PC-9 (cell line): Measurements from ENCODE around the gene OPN3. TPM values are rescaled to one million over a fixed set of nuclear protein-coding genes. Genes with fewer than 3 reads are reported as not detected.

Source experiments
- BruUV-seq: library from RNA; stranded (reverse); fragments of 400-500 nt; replicated peaks from 2 replicates; lab custom pipeline; 2021; lab: Mats Ljungman, UMichigan
- CTCF ChIA-PET: fragments of 300-600 bp; sonication (Branson Sonifier 250); formaldehyde crosslinking; loops from one replicate; lab custom pipeline; 2022; ENCODE audit warnings: antibody characterized with exemption; lab: Charles Lee
- POLR2A ChIA-PET: fragments of 300-600 bp; sonication (Branson Sonifier 250); formaldehyde crosslinking; loops from one replicate; lab custom pipeline; 2022; ENCODE audit warnings: antibody characterized with exemption; ENCODE audit not compliant: unreplicated experiment; lab: Charles Lee
- DNase-seq, 2 experiments: peaks; one replicate each; pipeline versions ENCODE4 v3.0.0 to v3.0.0-alpha.2; 2015 to 2022; ENCODE audit warnings: mixed read lengths in 1 of 2
- H2AFZ ChIP-seq: fragments of 200-600 bp; sonication (generic); 2 replicates; pipeline ENCODE4 v1.8.1; 2017; ENCODE audit warnings: antibody characterized with exemption
- H3F3A ChIP-seq: fragments of 200-600 bp; sonication (generic); 2 replicates; pipeline ENCODE4 v1.8.1; 2017; ENCODE audit warnings: antibody characterized with exemption, mild to moderate bottlenecking, low read depth; ENCODE audit not compliant: insufficient read depth
- H3K27ac ChIP-seq: fragments of 200-600 bp; sonication (generic); 2 replicates; pipeline ENCODE4 v1.6.1; 2016; ENCODE audit warnings: mixed run types
- H3K27me3 ChIP-seq: fragments of 200-600 bp; sonication (generic); 2 replicates; pipeline ENCODE4 v1.6.1; 2016; ENCODE audit warnings: low read depth, mixed run types; ENCODE audit not compliant: insufficient read depth
- H3K36me3 ChIP-seq: fragments of 200-600 bp; sonication (generic); 2 replicates; pipeline ENCODE4 v1.6.1; 2016; ENCODE audit warnings: low read depth, mixed run types
- H3K4me1 ChIP-seq: fragments of 200-600 bp; sonication (generic); replicated peaks from 2 replicates; pipeline ENCODE4 v1.6.1; 2016; ENCODE audit warnings: mixed run types; ENCODE audit not compliant: insufficient read depth
- H3K4me2 ChIP-seq: fragments of 200-600 bp; sonication (generic); 2 replicates; pipeline ENCODE4 v1.6.1; 2017; ENCODE audit warnings: mixed run types
- H3K4me3 ChIP-seq: fragments of 200-600 bp; sonication (generic); 2 replicates; pipeline ENCODE4 v1.6.1; 2016; ENCODE audit warnings: mixed run types
- H3K79me2 ChIP-seq: fragments of 200-600 bp; sonication (generic); 2 replicates; pipeline ENCODE4 v1.6.1; 2017; ENCODE audit warnings: low read depth, mixed run types
- H3K9me2 ChIP-seq: fragments of 200-600 bp; sonication (generic); 2 replicates; pipeline ENCODE4 v1.8.1; 2017; ENCODE audit warnings: mild to moderate bottlenecking; ENCODE audit not compliant: insufficient read depth
- H3K9me3 ChIP-seq: fragments of 200-600 bp; sonication (generic); 2 replicates; pipeline ENCODE4 v1.8.1; 2016; ENCODE audit warnings: low read depth; ENCODE audit not compliant: insufficient read depth
- H4K20me1 ChIP-seq: fragments of 200-600 bp; sonication (generic); 2 replicates; pipeline ENCODE4 v1.8.1; 2017; ENCODE audit not compliant: insufficient read depth
- CTCF ChIP-seq: fragments of 200-600 bp; sonication (generic); conservative IDR thresholded peaks from 2 replicates; pipeline ENCODE4 v1.6.1; 2017; ENCODE audit warnings: mixed run types, antibody characterized with exemption, mild to moderate bottlenecking, moderate library complexity
- EZH2 ChIP-seq: fragments of 200-600 bp; sonication (generic); IDR thresholded peaks from 2 replicates; pipeline ENCODE4 v1.8.0; 2017; ENCODE audit warnings: antibody characterized with exemption, low read depth
- intact Hi-C: fragments of 100-400 bp; cut with micrococcal nuclease; formaldehyde crosslinking; loops from one replicate; pipeline ENCODE4 v1.10.0; 2022; ENCODE audit not compliant: unreplicated experiment
- total RNA-seq: library from RNA; stranded (reverse); gene quantifications from 2 replicates; pipeline ENCODE4 v1.2.3, GENCODE V29; 2021

OPN3 gene
- total RNA-seq, 1 experiment from 2014 or later: 62.7 TPM

GRCh38 chr1:241592273-241592958 lies 47.8 kb downstream of the OPN3 start:
- TF ChIP-seq EZH2 (no peak), CTCF (no peak)
- DNase-seq: peak in 1 of 2 experiments; percentile 87
- H3K27me3 ChIP-seq: no peaks in the 10 kb centered on the region
- H3K4me2 ChIP-seq: peak overlapping the region; percentile 11
- no peaks in the 10 kb centered on the region for H4K20me1 ChIP-seq
- POLR2A ChIA-PET: interaction anchor here (0.7 kb wide), 1 partner anchor 146 kb away, joined by 3 read pairs; no protein-coding TSS in a partner anchor
- intact Hi-C loops: loop anchor here (5.0 kb wide), 2 partner anchors 60 to 415 kb away; partner anchors contain the start of gene KMO
- H3K27ac ChIP-seq: peak overlapping the region; percentile 78
- CTCF ChIA-PET: interaction anchor here (0.6 kb wide), 1 partner anchor 861 kb away, joined by 3 read pairs; no protein-coding TSS in a partner anchor
- peaks cover 29% of the 10 kb centered on the region for H3K36me3 ChIP-seq
- H3K4me3 ChIP-seq: no peak overlapping the region; the same call in 1 of the 2 replicates
- no peaks in the 10 kb centered on the region for H3K79me2 ChIP-seq
- no peaks in the 10 kb centered on the region for H3K9me3 ChIP-seq
- peaks cover 30% of the 10 kb centered on the region for H3F3A ChIP-seq
- BruUV-seq: no TSS peak
- H3K4me1 ChIP-seq: peaks cover 36% of the 10 kb centered on the region
- H2AFZ ChIP-seq: no peak overlapping the region
- no peaks in the 10 kb centered on the region for H3K9me2 ChIP-seq

GRCh38 chr1:241591736-241592135 lies 48.4 kb downstream of the OPN3 start:
- POLR2A ChIA-PET: interaction anchor here (0.7 kb wide), 1 partner anchor 146 kb away, joined by 3 read pairs; no protein-coding TSS in a partner anchor
- DNase-seq: peak in 1 of 2 experiments; percentile 57
- intact Hi-C loops: loop anchor here (1.0 to 5.0 kb wide), 4 partner anchors 19 to 416 kb away; partner anchors contain the start of gene KMO

More at GRCh38 chr1:241591736-241592135, 48.4 kb downstream of the OPN3 start:
- no peaks in the 10 kb centered on the region for H3K79me2 ChIP-seq
- H3K4me2 ChIP-seq: peak overlapping the region; percentile 11
- no peak for TF ChIP-seq CTCF
- TF ChIP-seq EZH2: no peak
- no peak overlapping the region for H3K4me3 ChIP-seq
- no peaks in the 10 kb centered on the region for H3K9me3 ChIP-seq
- H3K9me2 ChIP-seq: no peaks in the 10 kb centered on the region
- peak overlapping the region; percentile 78 for H3K27ac ChIP-seq
- H4K20me1 ChIP-seq: no peaks in the 10 kb centered on the region
- H2AFZ ChIP-seq: no peak overlapping the region
- CTCF ChIA-PET: interaction anchor here (0.6 to 0.9 kb wide), 2 partner anchors 19 to 860 kb away, joined by 3 to 4 read pairs; no protein-coding TSS in a partner anchor
- H3F3A ChIP-seq: peaks cover 30% of the 10 kb centered on the region
- BruUV-seq: no TSS peak
- peaks cover 23% of the 10 kb centered on the region for H3K36me3 ChIP-seq
- peaks cover 36% of the 10 kb centered on the region for H3K4me1 ChIP-seq
- no peaks in the 10 kb centered on the region for H3K27me3 ChIP-seq
